Neural crest cell (in vitro differentiated cells): ENCODE measurements around the gene PDZD4. TPM values are rescaled to one million over a fixed set of nuclear protein-coding genes. Genes with fewer than 3 reads are reported as not detected.

ENCODE experiments used
- DNase-seq: peaks from one replicate; pipeline ENCODE4 v3.0.0; 2021; ENCODE audit warnings: low read depth, mixed read lengths, low spot score
- H3K27ac Mint-ChIP-seq: one replicate; pipeline ENCODE4 v1.8.0; 2021; ENCODE audit warnings: mild to moderate bottlenecking, mixed read lengths; ENCODE audit not compliant: unreplicated experiment
- H3K27me3 Mint-ChIP-seq: 2 replicates; pipeline ENCODE4 v1.8.0; 2021; ENCODE audit warnings: low read depth, mild to moderate bottlenecking, mixed read lengths
- H3K36me3 Mint-ChIP-seq: 2 replicates; pipeline ENCODE4 v1.8.0; 2021; ENCODE audit warnings: low read depth, mild to moderate bottlenecking, mixed read lengths
- H3K4me1 Mint-ChIP-seq: 2 replicates; pipeline ENCODE4 v1.8.0; 2021; ENCODE audit warnings: mixed read lengths
- H3K4me3 Mint-ChIP-seq: one replicate; pipeline ENCODE4 v1.8.0; 2021; ENCODE audit warnings: mild to moderate bottlenecking, mixed read lengths
- H3K9me3 Mint-ChIP-seq: 2 replicates; pipeline ENCODE4 v1.8.0; 2021; ENCODE audit warnings: mixed read lengths
- total RNA-seq: library from RNA; stranded (reverse); gene quantifications from 2 replicates; pipeline ENCODE4 v1.2.1, GENCODE V29; 2021
- TF ChIP-seq, protein P1 (sequence below): fragments of 200-600 bp; sonication (generic); conservative IDR thresholded peaks from 2 replicates; pipeline ENCODE4 v1.5.0; 2021; ENCODE audit warnings: antibody characterized with exemption, mild to moderate bottlenecking

Gene PDZD4
- total RNA-seq, 1 donor from 2014 or later = 52.5 TPM

DNA sequence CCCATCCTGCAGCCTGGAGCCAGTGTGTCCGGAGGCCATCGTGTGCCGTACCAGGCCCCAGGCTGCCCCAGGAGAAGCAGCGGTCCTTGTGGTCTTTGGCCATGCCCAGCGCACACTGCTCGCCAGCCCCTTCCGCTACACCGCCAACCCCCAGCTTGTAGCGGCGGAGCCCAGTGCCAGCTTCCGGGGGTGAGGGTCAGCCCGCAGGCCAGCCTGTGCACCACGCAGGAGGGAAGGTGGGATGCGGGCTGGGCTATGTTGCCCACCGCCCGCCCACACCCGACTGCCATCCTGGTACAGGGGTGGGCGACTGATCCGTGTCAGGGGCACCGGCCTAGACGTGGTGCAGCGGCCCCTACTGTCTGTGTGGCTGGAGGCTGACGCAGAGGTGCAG lies 57.1 kb downstream of the PDZD4 start:
- Mint-ChIP-seq H3K27ac (no peak overlapping the region), H3K27me3 (no peaks in the 10 kb centered on the region), H3K4me1 (no peaks in the 10 kb centered on the region), H3K9me3 (no peaks in the 10 kb centered on the region), H3K4me3 (no peak overlapping the region), H3K36me3 (no peaks in the 10 kb centered on the region)
- DNase-seq = no peak
- TF ChIP-seq, protein P1, sequence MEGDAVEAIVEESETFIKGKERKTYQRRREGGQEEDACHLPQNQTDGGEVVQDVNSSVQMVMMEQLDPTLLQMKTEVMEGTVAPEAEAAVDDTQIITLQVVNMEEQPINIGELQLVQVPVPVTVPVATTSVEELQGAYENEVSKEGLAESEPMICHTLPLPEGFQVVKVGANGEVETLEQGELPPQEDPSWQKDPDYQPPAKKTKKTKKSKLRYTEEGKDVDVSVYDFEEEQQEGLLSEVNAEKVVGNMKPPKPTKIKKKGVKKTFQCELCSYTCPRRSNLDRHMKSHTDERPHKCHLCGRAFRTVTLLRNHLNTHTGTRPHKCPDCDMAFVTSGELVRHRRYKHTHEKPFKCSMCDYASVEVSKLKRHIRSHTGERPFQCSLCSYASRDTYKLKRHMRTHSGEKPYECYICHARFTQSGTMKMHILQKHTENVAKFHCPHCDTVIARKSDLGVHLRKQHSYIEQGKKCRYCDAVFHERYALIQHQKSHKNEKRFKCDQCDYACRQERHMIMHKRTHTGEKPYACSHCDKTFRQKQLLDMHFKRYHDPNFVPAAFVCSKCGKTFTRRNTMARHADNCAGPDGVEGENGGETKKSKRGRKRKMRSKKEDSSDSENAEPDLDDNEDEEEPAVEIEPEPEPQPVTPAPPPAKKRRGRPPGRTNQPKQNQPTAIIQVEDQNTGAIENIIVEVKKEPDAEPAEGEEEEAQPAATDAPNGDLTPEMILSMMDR = no peak

DNA sequence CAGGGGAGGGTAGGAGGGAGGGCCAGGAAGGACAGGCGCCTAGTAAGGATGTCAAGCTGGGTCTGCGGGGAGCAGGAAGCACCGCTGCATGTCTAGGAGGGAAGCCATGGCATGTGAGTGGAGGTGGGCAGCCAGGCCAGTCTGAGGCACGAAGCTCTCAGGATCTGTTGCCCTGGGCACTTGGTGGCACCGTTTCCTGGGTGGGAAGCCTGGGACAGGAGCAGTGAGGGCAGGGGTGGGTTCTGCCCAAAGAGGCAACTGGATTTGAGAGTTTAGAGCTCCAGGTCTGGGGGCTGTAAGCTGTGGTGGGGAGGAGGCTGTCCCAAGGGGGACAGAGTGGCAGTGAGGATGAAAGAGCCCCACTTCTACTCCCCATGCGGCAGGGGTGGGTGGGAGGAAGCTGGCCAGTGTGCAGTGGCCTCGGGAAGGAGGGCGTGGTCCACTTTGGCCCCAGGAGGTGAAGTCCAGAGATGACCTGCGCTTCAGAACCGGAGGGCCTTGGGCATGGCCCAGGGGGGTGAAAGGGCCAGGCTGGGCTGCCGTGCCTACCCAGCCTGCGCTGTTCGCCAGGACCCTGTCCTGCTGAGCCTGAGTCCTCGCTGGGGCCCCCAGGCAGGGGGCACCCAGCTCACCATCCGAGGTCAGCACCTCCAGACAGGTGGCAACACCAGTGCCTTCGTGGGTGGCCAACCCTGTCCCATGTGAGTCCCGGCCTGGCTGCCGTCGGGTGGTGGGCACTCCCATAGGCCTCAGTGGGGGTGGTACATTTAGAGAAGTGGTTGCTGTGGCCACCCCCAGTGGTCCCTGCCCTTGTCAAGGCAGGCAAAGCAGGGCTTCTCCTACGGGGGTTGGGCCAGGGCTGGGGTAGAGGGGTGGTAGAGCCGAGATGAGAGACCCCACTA lies 57.8 kb downstream of the PDZD4 start:
- Mint-ChIP-seq H3K27ac (no peak overlapping the region), H3K4me3 (no peak overlapping the region), H3K4me1 (no peaks in the 10 kb centered on the region), H3K9me3 (no peaks in the 10 kb centered on the region), H3K36me3 (no peaks in the 10 kb centered on the region), H3K27me3 (no peaks in the 10 kb centered on the region)
- no peak for DNase-seq
- TF ChIP-seq, protein P1 = no peak

DNA sequence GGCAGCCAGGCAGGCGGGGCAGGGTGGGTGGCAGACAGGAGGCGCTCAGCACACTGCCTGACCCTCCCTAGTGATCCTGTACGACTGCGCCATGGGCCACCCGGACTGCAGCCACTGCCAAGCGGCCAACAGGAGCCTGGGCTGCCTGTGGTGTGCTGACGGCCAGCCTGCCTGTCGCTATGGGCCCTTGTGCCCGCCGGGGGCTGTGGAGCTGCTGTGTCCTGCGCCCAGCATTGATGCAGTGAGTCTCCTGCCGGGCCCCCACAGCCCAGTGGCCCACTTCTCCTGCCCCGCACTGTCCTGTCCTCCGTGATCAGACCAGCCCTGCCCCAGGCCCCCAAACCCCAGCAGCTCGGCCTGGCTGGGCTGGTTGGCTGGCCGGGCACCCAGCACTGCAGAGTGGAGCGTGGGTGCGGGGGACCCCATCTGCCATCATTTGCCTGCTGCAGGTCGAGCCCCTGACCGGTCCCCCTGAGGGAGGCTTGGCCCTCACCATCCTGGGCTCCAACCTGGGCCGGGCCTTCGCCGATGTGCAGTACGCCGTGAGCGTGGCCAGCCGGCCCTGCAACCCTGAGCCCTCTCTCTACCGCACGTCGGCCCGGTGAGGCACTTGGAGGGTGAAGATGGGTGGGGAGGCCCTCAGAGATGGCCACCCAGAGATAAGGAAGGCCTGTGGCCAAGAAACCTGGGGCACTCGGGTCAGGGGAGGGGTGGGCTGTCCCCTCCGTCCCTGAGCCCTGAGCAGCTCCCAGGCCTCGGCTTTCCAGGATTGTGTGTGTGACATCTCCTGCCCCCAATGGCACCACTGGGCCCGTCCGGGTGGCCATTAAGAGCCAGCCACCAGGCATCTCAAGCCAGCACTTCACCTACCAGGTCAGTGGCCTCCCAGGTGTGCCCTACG lies 58.7 kb downstream of the PDZD4 start:
- DNase-seq = no peak
- Mint-ChIP-seq H3K27ac (no peak overlapping the region), H3K36me3 (no peaks in the 10 kb centered on the region), H3K9me3 (no peaks in the 10 kb centered on the region), H3K4me3 (no peak overlapping the region), H3K27me3 (no peaks in the 10 kb centered on the region), H3K4me1 (peaks cover 3% of the 10 kb centered on the region)
- TF ChIP-seq, protein P1 = no peak

DNA sequence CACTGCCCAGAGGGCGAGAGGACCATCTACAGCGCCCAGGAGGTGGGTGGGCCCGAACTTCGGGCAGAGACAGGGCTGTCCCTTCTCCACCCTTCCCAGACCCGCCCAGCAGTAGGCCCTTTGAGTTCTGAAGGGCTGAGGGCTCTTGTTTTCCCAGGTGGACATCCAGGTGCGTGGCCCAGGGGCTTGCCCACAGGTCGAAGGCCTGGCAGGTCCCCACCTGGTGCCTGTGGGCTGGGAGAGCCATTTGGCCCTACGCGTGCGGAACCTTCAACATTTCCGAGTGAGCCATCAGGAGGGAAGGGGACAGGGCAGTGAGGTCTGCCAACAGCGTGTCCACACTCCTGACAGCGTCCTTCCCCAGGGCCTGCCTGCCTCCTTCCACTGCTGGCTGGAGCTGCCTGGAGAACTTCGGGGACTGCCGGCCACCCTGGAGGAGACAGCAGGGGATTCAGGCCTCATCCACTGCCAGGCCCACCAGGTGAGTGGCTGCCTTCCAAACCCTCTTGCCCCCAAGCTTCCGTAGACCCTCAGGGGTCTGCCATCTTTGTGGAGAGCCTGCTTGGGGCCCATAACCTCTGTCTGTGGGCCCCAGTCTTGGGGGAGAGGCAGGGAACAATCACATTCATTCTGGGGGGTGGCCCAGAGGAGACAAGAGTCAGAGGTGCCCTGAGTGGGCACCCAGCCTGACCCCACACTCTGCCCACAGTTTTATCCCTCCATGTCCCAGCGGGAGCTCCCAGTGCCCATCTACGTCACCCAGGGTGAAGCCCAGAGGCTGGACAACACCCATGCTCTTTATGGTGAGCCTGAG lies 59.5 kb downstream of the PDZD4 start:
- Mint-ChIP-seq H3K27me3 (no peaks in the 10 kb centered on the region), H3K4me3 (no peak overlapping the region), H3K27ac (no peak overlapping the region), H3K36me3 (no peaks in the 10 kb centered on the region), H3K9me3 (no peaks in the 10 kb centered on the region), H3K4me1 (peaks cover 8% of the 10 kb centered on the region)
- DNase-seq = no peak
- TF ChIP-seq, protein P1 = no peak
